ENCODE results near the gene AFF3.

Gene AFF3

GRCh38 chr2:99880148-99880963 lies 262.0 kb downstream of the AFF3 start:
- peak in 2 of 14 donors; percentile 9 to 87 for DNase-seq

GRCh38 chr2:99879481-99879880 lies 262.9 kb downstream of the AFF3 start:
- DNase-seq: peak in 1 of 14 donors; percentile 17

- DNase-seq: no peak
Measured at GRCh38 chr2:99878581-99879350, 263.6 kb downstream of the AFF3 start.

- DNase-seq: no peak
Measured at GRCh38 chr2:99877963-99878362, 264.4 kb downstream of the AFF3 start.

- DNase-seq: no peak
Measured at GRCh38 chr2:99876956-99877355, 265.4 kb downstream of the AFF3 start.

GRCh38 chr2:99875627-99876201 lies 266.7 kb downstream of the AFF3 start:
- no peak for DNase-seq

GRCh38 chr2:99868260-99868659 lies 274.1 kb downstream of the AFF3 start:
- DNase-seq: no peak

GRCh38 chr2:99867770-99868169 lies 274.6 kb downstream of the AFF3 start:
- no peak for DNase-seq

GRCh38 chr2:99865818-99866676 lies 276.3 kb downstream of the AFF3 start:
- no peak for DNase-seq

GRCh38 chr2:99864561-99865553 lies 277.5 kb downstream of the AFF3 start:
- peak in 2 of 14 donors; percentile 9 to 22 for DNase-seq

- DNase-seq: no peak
Measured at GRCh38 chr2:99863903-99864270, 278.5 kb downstream of the AFF3 start.

- DNase-seq: no peak
Measured at GRCh38 chr2:99863236-99863902, 279.0 kb downstream of the AFF3 start.

GRCh38 chr2:99862566-99862965 lies 279.8 kb downstream of the AFF3 start:
- DNase-seq: no peak

GRCh38 chr2:99861376-99861760 lies 281.0 kb downstream of the AFF3 start:
- DNase-seq: no peak

GRCh38 chr2:99860720-99861375 lies 281.5 kb downstream of the AFF3 start:
- no peak for DNase-seq

GRCh38 chr2:99858951-99859596 lies 283.3 kb downstream of the AFF3 start:
- no peak for DNase-seq

- peak in 1 of 14 donors; percentile 68 for DNase-seq
Measured at GRCh38 chr2:99857867-99858444, 284.4 kb downstream of the AFF3 start.

GRCh38 chr2:99857372-99857771 lies 285.0 kb downstream of the AFF3 start:
- DNase-seq: no peak

- no peak for DNase-seq
Measured at GRCh38 chr2:99856119-99856518, 286.3 kb downstream of the AFF3 start.
